Endothelial cell of umbilical vein (primary cell): ENCODE data around the gene CELA3B.

ENCODE experiments used
- CTCF ChIP-seq, 2 donors: IDR thresholded peaks; 1 replicate in 1 of 2; 2 replicates in 1 of 2; pipeline ENCODE4 v1.5.1; 2011; ENCODE audit warnings: low read length in 2 of 2, mild to moderate bottlenecking in 2 of 2, moderate library complexity in 2 of 2, control low read depth in 1 of 2, inconsistent platforms in 1 of 2, low read depth in 1 of 2; ENCODE audit not compliant: insufficient read depth in 1 of 2; ENCODE audit errors: extremely low read depth in 1 of 2
- EZH2 ChIP-seq: IDR thresholded peaks from 2 replicates; pipeline ENCODE4 v1.6.1; 2012; ENCODE audit warnings: borderline replicate concordance, low read depth, mild to moderate bottlenecking, moderate library complexity, low read length, inconsistent platforms; ENCODE audit not compliant: severe bottlenecking
- MAX ChIP-seq: IDR thresholded peaks from 2 replicates; pipeline ENCODE4 v1.6.1; 2011; ENCODE audit not compliant: insufficient read depth, insufficient read length
- POLR2A ChIP-seq: IDR thresholded peaks from 2 replicates; pipeline ENCODE4 v1.6.1; 2012; ENCODE audit warnings: low read depth, mild to moderate bottlenecking, control low read depth, low read length
- POLR2AphosphoS5 ChIP-seq: IDR thresholded peaks from 2 replicates; pipeline ENCODE4 v1.6.1; 2012; ENCODE audit warnings: low read depth, mild to moderate bottlenecking, control low read depth, low read length, moderate library complexity; ENCODE audit not compliant: insufficient read depth

GRCh38 chr1:22037520-22037919 is 60.7 kb downstream of the CELA3B start:
- TF ChIP-seq POLR2A (no peak), CTCF (IDR thresholded peaks at IDR 0.05; ENCODE audit: extremely low read depth in 1 of 2, insufficient read depth in 1 of 2, low read depth in 1 of 2, low read length in 2 of 2) (no peak), EZH2 (no peak), POLR2AphosphoS5 (no peak), MAX (no peak)
